ENCODE measurements around the gene NAPEPLD.

- TF ChIP-seq CTCF (IDR thresholded peaks at IDR 0.05): no peak
- no peak for TF ChIP-seq POLR2A (IDR thresholded peaks at IDR 0.05)
- TF ChIP-seq POLR2AphosphoS5 (IDR thresholded peaks at IDR 0.05): no peak
- TF ChIP-seq EP300 (IDR thresholded peaks at IDR 0.05; ENCODE audit: low read depth): no peak
Measured at GRCh38 chr7:103073989-103074518, 74.8 kb downstream of the NAPEPLD start.
